CD4-positive, alpha-beta T cell treated with Interleukin-10 for 1 hour (primary cell): ENCODE measurements around the gene CPSF4L.

Experiments
- DNase-seq: peaks from one replicate; pipeline ENCODE4 v3.0.0-alpha.2; 2020

The CPSF4L gene

DNA sequence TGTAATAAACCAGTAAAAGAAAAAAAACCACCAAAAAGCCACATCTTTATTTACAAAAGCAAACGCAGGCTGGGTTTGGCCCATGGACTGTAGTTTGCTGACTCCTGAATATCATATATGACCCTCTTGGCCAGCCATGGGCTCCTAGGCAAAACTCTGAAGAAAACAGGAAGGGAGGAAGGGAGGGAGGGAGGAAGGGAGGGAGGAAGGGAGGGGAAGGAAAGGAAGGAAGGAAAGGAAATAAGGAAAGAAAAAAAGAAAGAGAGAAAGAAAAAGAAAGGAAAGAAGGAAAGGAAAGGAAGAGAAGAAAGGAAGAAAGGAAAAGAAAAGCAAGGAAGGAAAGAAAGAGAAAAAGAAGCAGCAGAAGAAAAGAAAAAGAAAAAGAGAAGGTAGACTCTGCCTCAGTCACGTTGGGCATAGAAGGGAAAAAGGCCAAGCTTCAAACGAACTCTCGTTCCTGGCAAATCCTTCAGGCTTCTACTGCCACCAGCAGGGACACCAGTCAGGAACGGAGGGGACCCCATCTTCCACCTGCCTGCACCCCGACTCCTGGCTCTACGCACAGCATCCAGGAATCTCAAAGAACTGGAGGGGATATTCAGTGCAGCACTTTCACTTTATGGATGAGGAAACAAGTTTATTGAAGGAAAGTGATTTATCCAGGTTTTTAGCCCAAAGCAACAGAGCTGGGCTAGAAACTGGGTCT, 28.0 kb upstream of the CPSF4L start:
- DNase-seq: no peak

DNA sequence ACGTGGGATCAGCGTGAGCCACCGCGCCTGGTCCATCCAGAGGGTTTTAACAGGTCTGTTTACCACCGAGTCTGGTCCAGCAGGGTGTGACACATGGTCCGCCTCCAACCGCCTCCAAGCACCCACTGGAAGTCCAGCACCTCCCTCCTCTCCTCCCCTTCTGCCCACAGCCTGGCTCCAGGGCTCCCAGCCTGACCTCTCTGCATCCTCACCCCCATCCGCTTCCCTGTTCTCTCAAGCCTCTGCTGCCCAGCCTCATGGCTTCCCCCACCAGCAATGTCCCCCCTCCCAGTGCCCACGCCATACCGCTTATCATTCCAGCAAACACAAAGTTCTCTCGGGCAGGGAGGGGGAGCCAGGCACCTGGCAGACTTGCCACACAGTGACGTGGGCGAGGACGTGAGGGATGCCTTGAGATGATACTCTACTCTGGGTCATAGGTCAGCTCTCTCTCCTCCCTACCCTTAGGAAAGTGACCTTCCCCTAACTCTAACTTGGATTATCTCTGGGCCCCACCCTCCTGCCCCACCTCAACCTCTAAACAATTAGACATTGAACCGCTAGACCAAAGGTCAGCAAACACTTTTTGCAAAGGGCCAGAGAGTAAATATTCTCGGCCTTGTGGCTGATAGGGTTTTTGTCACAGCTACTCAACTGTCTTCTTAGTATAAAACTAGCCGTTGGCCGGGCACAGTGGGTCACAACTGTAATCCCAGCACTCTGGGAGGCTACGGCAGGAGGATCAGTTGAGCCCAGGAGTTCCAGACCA, 27.0 kb upstream of the CPSF4L start:
- DNase-seq: no peak

DNA sequence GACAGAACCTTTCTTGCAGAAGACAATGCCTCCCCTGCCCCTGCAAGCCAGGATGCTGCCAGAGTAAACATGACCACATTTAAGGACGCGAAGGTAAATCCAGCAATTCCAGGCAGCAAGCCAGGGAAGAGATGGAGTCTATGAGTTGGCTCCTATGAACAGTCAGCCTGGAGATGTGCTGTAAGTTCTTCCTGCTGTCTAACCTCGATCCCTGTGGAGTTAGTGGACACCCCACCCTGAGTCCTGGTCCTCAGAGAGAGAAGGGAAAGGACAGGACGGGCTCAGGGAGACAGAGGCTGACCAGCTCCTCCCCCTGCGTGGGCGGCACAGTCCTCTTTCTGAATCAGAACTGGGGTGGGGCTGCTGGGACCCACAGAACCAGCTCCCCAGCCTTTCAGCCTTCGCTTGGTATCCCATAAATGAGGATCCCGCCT, 25.2 kb upstream of the CPSF4L start:
- DNase-seq: no peak

DNA sequence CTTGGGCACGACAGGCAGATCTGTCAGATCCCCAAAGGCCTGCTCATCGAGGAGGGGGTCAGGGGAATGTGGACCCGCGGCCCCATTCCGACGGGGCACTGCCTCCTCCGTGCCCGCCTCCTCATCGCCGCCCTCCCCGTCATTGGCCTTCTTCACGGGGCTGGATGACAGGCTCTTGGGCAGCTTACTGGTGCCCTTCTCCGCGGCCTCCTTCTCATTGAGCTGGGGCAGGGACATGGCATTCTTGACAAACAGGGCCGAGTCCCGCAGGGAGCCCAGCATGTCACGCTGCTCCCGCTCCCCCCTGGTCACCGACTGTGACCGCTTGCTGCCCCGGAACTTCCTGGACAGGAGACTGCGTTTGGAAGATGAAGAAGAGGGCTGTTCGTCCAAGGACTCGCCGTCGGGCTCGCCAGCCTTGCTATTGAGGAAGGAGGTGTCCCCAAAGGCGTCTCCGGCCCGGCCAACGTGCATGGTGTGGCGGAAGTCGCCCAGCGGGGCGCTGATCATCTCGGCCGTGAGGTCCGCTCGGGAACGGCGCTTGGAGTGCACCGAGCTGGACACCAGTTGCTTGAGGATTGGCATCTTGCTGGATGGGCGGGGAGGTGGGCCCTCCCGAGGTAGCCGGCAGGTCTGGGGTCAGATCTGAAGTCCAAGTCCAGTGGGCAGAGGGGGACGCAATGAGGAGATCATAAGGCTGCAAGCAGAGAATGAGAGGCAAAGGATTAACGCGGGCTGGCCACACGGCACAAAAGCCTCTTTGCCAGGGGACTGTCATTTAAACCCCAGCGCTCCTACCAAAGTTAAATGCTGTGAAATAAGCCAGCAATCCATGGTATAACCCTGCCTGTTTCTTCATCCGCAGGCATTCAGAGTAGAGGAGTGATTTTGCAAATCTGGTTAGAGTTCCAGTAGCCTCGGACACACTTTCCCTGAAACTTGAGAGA, 24.5 kb upstream of the CPSF4L start:
- DNase-seq: no peak

DNA sequence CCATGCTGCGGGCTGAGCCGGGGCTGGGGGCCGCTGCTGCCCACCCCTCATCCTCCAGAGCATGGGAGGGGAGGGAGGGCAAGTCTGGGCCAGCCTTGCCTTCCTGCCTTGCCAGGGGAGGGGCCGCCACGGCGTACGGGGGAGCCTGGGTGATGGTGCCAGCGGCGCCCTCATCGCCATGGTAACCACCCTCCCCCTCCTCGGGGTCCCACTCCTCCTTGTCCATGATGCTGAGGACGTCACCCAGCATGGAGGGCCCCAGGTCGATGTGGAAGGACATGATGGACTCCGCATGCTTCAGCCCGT, 23.9 kb upstream of the CPSF4L start:
- DNase-seq: no peak

DNA sequence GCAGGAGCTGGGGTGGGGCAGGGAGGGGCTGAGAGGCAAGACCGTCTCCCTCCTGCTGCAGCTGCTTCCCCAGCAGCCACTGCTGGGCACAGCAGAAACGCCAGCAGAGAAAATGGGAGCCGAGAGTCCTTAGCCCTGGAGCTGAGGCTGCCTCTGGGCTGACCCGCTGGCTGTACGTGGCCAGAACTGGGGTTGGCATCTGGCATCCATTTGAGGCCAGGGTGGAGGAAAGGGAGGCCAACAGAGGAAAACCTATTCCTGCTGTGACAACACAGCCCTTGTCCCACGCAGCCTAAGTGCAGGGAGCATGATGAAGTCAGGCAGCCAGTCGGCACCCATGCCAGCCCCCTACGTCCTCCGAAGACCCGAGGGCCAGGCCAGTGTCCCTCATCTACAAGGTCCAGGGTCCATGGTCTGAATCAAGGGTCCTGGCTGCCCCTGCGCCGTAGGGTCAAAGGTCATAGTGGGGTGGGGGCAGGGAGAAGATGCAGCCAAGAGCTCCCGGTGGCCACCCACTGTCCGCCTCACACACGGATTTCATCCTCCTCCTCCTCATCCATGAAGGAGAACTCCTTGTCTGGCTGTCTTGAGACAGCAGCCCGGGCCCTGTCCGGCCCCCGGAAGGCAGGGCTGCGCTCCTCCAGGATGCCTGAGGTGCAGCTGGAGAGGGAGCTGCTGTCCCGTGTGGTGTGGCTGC, 23.4 kb upstream of the CPSF4L start:
- DNase-seq: no peak

DNA sequence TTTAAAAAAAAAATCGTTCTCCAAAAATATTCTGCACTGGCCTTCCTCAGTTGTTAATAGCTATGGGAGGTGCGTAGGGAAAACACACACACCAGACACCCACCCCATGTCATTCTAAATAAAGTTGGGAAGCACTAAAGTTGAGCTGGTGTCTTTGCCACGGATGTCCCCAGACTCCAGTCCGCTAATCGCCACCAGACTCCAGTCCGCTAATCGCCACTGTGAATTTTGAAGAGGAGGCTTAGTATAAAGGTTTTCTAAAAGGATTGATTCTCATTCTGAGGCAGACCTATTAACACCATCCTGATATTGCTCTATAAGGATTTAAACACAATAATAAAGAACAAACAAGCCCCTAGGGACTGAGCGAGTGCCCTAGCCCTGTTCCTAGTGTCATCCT, 22.7 kb upstream of the CPSF4L start:
- DNase-seq: no peak

DNA sequence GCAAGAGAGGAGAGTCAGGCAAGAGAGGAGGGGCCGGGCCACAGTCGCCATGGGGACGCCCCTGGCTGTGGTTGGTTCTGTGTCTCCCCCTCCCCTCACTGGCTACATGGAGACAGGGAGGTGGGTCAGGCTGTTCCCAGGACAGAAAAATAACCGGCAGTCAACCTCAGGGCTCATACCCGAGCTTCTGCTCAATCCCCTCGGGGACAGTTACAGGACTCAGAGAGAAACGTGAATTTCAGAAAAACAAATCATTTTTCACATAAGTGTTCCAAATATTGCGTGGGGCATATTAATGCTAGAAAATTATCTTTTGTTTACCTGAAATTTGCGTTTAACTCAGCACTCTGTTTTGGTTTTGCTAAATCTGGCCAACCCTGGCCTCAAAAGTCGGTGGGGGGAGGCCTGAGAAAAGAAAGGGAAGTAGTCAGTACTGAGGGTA, 22.2 kb upstream of the CPSF4L start:
- DNase-seq: no peak

DNA sequence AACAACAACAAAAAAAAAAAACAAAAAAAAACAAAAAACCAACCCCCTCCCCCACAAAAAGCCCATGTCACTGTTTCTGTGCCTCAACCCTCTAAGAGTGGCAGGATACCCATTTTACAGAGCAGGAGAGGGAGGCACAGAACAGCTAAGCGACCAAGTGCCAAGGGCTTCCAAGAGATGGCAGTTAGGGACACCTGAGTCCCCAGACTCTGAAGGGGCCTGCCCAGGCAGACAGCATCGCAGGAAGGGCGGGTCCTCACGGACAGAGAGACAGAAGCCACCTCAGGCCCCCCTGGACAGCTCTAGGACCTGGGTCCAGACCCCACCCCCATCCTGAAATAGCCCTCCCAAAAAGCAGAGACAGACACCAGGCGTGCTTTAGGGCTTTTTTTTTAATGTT, 21.6 kb upstream of the CPSF4L start:
- no peak for DNase-seq

DNA sequence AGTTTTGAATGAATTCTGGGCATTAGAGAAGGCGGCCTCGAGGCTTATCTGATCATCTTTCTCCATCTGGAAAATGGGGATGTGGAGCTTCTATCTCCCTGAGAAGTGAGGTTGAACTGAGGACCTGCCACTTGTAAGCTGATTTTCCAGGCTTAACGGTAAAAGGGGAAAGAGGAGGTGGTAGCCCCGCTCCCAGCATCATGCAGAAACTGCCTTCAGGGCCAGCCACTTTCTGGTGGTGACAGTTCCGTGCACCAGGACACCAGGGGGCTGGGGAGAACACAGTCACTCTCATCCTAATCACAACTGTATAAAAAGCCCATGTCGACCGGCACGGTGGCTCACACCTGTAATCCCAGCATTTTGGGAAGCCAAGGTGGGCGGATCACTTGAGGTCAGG, 20.9 kb upstream of the CPSF4L start:
- no peak for DNase-seq

DNA sequence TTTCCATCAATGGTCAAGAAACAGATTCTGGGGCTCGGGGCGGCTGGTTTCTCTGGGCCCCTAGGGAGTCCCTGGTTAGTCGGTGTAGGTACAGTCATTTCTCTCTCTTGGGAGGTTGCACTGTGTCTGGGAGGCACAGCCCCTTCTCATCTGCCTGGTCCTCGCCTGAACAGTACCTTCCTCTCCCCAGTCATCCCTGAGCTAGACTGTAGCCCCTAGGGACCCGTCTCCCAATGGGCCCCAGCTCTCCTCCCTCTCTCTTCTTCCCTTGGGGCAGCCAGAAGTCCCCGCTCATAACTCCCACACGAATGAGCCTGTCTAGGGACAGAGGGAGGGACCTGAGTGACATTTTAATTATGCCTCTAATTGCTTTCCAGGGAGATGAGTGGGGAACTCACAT, 20.2 kb upstream of the CPSF4L start:
- DNase-seq: no peak

DNA sequence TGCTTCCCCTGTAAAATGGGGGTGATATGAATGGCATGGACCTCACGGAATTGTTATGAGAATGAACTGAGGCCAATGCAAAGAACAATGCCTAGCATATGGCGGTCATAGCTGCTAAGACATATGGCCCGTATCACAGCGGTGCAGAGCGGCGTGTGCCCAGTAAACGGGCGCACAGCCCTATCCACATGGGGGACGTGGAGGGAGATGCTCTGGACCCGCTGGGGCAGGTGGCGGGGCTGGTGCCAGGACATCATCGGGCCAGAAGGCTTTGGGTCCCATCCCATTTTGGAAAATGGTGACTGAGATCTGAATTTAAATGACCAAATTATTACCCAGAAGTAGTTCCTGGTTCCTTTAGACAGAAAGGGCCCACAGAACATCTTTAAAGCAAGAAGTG, 18.5 kb upstream of the CPSF4L start:
- DNase-seq: no peak

DNA sequence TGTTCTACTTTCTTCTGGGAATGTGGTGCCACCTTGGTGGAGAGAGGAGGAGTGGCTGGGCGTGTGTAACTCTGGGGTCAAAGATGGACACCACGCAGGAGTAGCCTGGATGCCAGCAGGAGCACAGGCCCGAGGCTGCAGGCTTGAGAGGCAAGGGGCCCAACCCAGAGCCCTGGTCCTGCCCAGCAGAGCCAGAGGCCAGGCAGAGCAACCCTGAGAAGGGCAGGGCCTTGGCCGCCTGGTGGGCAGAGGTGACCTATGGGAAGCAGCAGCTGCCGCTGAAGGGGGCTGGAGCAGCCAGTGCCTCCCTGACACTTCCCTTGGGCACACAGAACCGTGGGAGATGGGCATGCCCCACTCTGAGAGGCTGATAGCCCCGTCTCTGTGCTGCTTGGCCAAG, 18.0 kb upstream of the CPSF4L start:
- DNase-seq: no peak

DNA sequence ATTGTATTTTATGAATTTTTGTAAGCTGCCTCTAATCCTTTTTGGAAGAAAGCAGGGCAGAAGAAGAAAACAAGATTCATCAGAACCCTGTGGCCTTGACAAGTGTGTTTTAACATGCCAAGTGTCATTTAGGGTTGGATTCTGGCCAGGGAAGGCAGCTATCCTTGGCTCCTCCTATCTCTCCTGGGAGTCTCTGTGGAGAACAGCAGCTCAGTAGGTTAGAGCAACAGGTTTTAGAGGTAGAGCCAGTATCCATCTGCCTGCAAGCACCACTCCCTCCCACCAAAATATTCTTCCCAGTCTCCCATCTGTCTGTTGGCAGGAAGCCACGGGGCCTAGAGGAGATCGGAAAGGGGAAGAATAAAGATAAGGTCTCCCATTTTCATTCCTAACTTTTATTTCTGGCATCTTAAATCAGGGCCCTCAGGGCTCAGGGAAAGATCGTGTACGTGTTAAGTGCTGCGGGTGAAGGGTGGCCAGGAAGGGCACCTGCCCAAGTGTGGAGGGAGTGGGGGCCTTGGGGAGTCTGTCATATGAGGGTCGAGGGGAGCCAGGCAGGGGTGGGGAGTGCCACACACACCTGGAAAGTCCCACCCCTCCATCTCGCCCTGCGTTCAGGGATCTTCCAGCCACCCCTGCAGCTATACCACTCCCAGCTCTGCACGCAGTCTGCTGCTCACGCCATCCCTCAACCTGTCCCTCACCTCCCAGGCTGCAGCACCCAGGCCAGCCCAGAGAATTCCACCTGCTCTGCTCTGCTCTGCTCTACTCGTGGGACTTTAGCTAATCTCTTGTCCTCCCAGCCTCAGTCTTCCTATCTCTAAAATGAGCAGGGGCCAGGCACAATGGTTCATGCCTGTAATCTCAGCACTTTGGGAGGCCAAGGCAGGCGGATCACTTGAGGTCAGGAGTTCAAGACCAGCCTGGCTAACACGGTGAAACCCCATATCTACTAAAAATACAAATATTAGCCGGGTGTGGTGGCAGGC, 17.1 kb upstream of the CPSF4L start:
- no peak for DNase-seq

DNA sequence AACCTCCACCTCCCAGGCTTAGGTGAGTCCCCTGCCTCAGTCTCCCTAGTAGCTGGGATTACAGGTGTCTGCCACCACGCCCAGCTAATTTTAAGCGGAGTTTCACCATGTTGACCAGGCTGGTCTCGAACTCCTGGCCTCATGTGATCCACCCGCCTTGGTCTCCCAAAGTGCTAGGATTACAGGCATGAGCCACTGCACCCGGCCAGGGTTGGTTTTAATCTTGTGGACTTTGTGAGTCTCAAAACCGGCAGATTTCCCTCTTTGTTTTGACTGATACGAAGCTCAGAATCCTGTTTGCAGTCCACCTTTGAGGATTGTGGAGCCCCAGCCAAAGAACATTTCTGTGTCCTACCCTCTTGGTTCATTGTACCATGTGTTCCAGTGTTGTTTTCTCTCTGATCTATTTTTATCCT, 16.4 kb upstream of the CPSF4L start:
- DNase-seq: no peak

DNA sequence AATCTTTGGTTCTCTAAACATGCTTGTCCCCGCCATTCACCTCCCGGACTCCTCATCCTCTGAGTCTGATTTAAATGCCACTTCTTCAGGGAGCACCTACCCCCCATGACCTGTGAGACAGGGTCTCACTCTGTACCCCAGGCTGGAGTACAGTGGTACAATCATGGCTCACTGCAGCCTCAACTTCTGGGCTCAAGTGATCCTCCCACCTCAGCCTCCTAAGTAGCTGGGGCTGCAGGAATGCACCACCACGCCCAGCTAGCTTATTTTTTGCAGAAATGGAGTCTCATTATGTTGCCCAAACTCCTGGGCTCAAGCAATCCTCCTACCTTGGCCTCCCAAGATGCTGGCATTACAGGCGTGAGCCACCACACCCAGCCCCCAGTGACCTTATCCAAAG, 12.8 kb upstream of the CPSF4L start:
- DNase-seq: no peak

DNA sequence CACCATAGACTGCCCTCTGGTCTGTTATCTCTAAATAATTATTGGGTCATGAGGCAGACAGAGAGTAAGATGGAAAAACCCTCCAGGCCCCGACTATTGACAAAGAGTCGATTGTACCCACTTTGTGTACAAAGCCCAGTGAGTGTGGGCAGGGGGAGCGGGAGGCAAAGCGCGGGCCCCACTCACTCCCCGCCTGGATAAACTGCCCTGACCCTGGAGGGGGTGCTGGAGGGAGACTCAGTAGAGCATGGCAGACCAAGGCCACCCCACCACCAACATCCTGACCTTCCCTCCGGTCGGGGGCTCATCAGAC, 11.2 kb upstream of the CPSF4L start:
- no peak for DNase-seq

DNA sequence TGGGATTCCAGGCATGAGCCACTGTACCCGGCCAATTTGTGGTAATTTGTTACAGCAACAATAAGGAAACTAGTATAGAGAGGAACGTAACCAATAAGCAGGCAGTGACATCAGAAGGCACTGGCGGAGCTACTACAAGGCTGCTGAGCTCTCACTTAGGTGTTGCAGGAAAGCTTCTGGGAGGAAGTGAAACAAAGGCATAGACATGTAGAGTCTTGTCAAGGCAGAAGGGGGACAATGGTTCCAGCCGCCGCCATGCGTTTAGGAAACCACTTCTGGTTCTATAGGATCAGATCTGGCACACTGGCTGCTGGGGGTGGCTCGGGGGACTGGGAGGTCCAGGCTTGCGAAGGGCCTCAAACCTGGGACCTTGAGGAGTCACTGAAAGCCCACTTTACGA, 9.4 kb upstream of the CPSF4L start:
- no peak for DNase-seq

DNA sequence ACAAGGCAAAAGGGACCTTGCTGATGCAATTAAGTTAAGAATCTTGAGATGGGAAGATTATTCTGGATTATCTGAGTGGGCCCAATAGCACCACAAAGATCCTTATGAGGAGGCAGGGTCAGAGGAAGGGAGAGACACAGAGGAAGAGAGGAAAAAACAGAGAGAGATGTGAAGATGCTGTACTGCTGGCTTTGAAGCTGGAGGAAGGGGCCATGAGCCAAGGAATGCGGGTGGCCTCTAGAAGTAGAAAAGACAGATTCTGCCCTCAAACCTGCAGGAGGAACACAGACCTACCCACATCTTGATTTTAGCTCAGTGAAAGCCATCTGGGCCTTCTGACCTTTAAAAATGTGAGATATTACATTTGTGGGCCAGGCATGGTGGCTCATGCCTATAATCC, 8.1 kb upstream of the CPSF4L start:
- no peak for DNase-seq

DNA sequence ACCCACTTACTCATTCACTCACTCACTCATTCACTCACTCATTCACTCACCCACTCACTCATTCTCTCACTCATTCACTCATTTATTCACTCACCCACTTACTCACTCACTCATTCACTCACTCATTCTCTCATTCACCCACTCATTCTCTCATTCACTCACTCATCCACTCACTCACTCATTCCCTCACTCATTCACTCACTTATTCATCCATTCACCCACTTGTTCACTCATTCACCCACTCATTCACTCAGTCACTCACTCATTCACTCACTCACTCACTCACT, 7.6 kb upstream of the CPSF4L start:
- no peak for DNase-seq

DNA sequence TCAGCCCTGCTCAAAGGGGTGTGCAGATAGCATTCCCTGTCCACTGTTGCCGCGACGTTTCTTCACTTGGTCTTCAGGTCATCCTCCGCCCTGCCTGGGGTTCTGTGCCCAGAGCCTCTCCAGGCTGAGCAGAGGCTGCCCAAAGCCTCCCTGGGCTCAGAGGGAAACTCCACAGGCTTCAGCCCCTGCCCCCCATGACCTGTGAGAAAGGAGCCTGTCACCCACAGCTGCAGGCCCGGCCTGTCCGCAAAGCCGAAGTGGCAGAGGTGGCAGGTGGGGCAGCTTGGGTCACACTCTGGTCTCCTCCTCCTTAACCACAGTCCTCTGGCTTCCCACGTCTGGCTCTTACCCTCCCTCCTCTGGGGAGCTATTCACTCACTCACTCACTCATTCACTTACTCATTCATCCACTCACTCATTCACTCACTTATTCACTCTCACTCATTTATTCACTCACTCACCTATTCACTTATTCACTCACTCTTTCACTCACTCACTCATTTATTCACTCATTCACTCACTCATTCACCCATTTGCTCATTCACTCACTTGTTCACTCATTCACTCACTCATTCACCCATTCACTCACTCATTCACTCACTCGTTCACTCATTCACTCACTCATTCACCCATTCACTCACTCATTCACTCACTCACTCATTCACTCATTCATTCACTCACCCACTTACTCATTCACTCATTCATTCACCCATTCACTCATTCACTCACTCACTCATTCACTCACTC, 7.1 kb upstream of the CPSF4L start:
- no peak for DNase-seq
